Measurements from ENCODE around the gene NBEA. TPM values are rescaled to one million over a fixed set of nuclear protein-coding genes. Genes with fewer than 3 reads are reported as not detected.

The NBEA gene
- total and polyA plus RNA-seq, 2 experiments from 2014 or later: 2.6 to 12.3 TPM

DNA sequence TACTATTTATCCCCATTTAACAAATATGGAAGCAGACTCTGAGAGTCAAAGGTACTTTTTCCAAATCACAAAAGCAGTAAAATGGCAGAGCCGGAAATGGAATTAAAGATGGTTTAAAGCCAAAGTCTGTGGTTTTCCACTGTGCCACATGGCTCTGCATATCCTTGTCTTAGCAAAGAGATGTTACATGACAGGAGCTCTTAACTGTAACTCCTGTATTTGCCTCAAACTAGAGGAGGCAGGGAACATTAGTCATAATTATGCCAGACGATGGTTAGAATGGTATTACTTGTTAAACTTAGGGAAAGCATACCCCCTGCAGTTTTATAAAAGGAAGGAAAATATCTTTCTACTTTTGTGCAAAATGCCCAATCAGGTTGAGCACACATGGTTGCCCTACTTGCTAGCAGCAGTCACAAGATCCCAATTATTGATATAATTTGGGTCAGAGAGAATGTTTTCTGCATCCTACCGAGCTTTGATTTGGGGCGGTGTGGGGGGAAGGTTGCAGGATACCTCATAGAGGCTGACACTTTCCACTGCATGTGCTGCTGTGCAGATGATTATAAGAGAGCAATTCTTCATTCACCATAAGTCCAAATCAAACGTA, 576.4 kb downstream of the NBEA start:
- Histone ChIP-seq H3K79me2 (no peaks in the 10 kb centered on the region), H3K36me3 (replicated peaks; ENCODE audit: insufficient read depth, low read depth) (no peaks in the 10 kb centered on the region), H2AFZ (no peak overlapping the region), H4K20me1 (ENCODE audit: insufficient read depth, poor library complexity, severe bottlenecking) (no peaks in the 10 kb centered on the region), H3K4me2 (no peak overlapping the region), H3K27ac (no peak overlapping the region), H3K9me3 (ENCODE audit: low read depth) (no peaks in the 10 kb centered on the region), H3K4me3 (no peak overlapping the region), H3K27me3 (no peaks in the 10 kb centered on the region), H3K9me2 (replicated peaks; ENCODE audit: insufficient read depth) (no peaks in the 10 kb centered on the region), H3K4me1 (ENCODE audit: insufficient read depth) (no peaks in the 10 kb centered on the region)
- TF ChIP-seq EZH2 (IDR thresholded peaks at IDR 0.05; ENCODE audit: borderline replicate concordance): no peak
- TF ChIP-seq EZH2phosphoT487 (IDR thresholded peaks at IDR 0.05; ENCODE audit: low read depth, severe bottlenecking, unreplicated experiment): no peak
- TF ChIP-seq, protein P1, sequence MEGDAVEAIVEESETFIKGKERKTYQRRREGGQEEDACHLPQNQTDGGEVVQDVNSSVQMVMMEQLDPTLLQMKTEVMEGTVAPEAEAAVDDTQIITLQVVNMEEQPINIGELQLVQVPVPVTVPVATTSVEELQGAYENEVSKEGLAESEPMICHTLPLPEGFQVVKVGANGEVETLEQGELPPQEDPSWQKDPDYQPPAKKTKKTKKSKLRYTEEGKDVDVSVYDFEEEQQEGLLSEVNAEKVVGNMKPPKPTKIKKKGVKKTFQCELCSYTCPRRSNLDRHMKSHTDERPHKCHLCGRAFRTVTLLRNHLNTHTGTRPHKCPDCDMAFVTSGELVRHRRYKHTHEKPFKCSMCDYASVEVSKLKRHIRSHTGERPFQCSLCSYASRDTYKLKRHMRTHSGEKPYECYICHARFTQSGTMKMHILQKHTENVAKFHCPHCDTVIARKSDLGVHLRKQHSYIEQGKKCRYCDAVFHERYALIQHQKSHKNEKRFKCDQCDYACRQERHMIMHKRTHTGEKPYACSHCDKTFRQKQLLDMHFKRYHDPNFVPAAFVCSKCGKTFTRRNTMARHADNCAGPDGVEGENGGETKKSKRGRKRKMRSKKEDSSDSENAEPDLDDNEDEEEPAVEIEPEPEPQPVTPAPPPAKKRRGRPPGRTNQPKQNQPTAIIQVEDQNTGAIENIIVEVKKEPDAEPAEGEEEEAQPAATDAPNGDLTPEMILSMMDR (IDR thresholded peaks at IDR 0.05; ENCODE audit: poor library complexity): no peak
- WGBS (ENCODE audit: low lambda C conversion rate, missing lambda C conversion rate): 82% methylated on average over 5 of the region's 5 CpGs
- DNase-seq (ENCODE audit: low spot score): no peak

DNA sequence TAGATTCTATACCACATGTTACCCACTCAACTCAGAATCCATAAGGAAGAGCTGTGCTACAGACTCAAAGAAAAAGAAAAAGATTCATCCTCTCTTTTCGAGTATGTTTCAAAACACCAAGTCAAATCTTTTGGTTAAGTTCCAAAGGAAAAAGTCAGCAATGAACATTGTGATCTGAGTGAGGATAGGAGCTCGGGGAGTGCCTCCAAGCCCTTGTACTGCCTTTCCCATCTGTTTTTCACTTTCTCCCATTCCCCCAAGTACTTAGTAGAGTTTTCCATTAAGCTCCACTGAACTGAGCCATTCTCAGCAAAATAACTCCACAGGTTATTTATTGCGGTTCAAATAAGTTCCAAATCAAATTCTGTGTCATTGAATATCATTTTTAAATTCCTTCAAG, 582.1 kb downstream of the NBEA start:
- H3K4me1 ChIP-seq (ENCODE audit: insufficient read depth): no peaks in the 10 kb centered on the region
- no peaks in the 10 kb centered on the region for H3K9me2 ChIP-seq (replicated peaks; ENCODE audit: insufficient read depth)
- H3K79me2 ChIP-seq: no peaks in the 10 kb centered on the region
- no peak overlapping the region for H3K27ac ChIP-seq
- H3K36me3 ChIP-seq (replicated peaks; ENCODE audit: insufficient read depth, low read depth): no peaks in the 10 kb centered on the region
- no peaks in the 10 kb centered on the region for H3K27me3 ChIP-seq
- no peak overlapping the region for H2AFZ ChIP-seq
- no peak for TF ChIP-seq EZH2 (IDR thresholded peaks at IDR 0.05; ENCODE audit: borderline replicate concordance)
- no peak for TF ChIP-seq EZH2phosphoT487 (IDR thresholded peaks at IDR 0.05; ENCODE audit: low read depth, severe bottlenecking, unreplicated experiment)
- TF ChIP-seq, protein P1 (IDR thresholded peaks at IDR 0.05; ENCODE audit: poor library complexity): no peak
- H3K4me3 ChIP-seq: no peak overlapping the region
- no peaks in the 10 kb centered on the region for H4K20me1 ChIP-seq (ENCODE audit: insufficient read depth, poor library complexity, severe bottlenecking)
- H3K4me2 ChIP-seq: no peak overlapping the region
- no peak for DNase-seq (ENCODE audit: low spot score)
- WGBS (ENCODE audit: low lambda C conversion rate, missing lambda C conversion rate): 81% methylated on average over 3 of the region's 3 CpGs
- H3K9me3 ChIP-seq (ENCODE audit: low read depth): no peaks in the 10 kb centered on the region

DNA sequence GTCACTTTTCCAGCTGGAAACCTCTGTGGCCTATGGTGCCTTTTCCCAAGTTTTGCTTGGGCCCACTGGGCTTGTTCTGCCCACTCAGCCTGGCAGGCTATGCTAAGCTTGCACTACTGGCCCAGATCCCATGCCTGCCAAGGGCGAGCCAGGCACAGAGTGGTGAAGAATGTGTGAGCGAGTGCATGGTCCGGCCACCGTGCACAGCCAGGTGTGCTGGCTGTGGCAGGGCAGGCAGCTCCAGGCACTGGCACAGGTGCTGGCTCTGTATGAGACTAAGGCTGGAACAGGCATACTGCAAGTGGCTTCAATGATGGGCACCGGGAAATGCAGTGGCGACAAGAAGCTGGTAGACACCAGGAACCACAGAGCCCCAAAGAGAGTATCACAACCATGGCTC, 584.5 kb downstream of the NBEA start:
- Histone ChIP-seq H2AFZ (no peak overlapping the region), H3K36me3 (replicated peaks; ENCODE audit: insufficient read depth, low read depth) (no peaks in the 10 kb centered on the region), H3K27me3 (no peaks in the 10 kb centered on the region), H3K4me2 (no peak overlapping the region), H4K20me1 (ENCODE audit: insufficient read depth, poor library complexity, severe bottlenecking) (no peaks in the 10 kb centered on the region), H3K79me2 (no peaks in the 10 kb centered on the region), H3K4me3 (no peak overlapping the region), H3K9me3 (ENCODE audit: low read depth) (no peaks in the 10 kb centered on the region), H3K9me2 (replicated peaks; ENCODE audit: insufficient read depth) (no peaks in the 10 kb centered on the region), H3K4me1 (ENCODE audit: insufficient read depth) (no peaks in the 10 kb centered on the region), H3K27ac (no peak overlapping the region)
- 96% methylated on average over 6 of the region's 6 CpGs for WGBS (ENCODE audit: low lambda C conversion rate, missing lambda C conversion rate)
- no peak for TF ChIP-seq EZH2phosphoT487 (IDR thresholded peaks at IDR 0.05; ENCODE audit: low read depth, severe bottlenecking, unreplicated experiment)
- TF ChIP-seq, protein P1 (IDR thresholded peaks at IDR 0.05; ENCODE audit: poor library complexity): no peak
- no peak for TF ChIP-seq EZH2 (IDR thresholded peaks at IDR 0.05; ENCODE audit: borderline replicate concordance)
- DNase-seq (ENCODE audit: low spot score): no peak

Measured in hepatocyte (in vitro differentiated cells).